ENCODE data around the gene LRRC4.

Gene LRRC4

DNA sequence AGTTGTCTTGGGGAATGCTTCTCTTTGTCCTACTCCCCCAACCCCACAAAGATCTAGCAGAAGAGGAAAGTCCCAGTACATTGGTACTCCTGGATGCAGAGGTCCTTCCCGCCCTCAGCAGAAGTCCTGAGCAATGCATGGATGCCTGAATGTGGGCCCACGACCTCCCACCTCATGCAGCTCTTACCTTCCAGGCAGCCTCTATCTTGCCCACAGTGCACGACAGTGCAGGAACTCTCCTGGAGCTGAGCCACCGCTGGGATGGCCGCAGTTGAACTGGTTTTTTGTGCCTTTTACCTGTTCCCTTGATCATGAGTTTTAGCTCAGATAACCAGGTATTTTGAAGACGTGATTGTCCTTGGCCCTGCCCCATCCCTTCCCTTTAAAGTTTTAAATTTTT lies 37.9 kb downstream of the LRRC4 start:
- no peak for DNase-seq
- Histone ChIP-seq H3K9me3 (ENCODE audit: severe bottlenecking) (no peaks in the 10 kb centered on the region), H3K4me3 (ENCODE audit: low read depth, low read length) (no peak overlapping the region), H3K27me3 (ENCODE audit: insufficient read depth, low read depth, severe bottlenecking) (no peaks in the 10 kb centered on the region), H3K27ac (no peak overlapping the region), H3K36me3 (peaks cover 10% of the 10 kb centered on the region)
- TF ChIP-seq, protein P1, sequence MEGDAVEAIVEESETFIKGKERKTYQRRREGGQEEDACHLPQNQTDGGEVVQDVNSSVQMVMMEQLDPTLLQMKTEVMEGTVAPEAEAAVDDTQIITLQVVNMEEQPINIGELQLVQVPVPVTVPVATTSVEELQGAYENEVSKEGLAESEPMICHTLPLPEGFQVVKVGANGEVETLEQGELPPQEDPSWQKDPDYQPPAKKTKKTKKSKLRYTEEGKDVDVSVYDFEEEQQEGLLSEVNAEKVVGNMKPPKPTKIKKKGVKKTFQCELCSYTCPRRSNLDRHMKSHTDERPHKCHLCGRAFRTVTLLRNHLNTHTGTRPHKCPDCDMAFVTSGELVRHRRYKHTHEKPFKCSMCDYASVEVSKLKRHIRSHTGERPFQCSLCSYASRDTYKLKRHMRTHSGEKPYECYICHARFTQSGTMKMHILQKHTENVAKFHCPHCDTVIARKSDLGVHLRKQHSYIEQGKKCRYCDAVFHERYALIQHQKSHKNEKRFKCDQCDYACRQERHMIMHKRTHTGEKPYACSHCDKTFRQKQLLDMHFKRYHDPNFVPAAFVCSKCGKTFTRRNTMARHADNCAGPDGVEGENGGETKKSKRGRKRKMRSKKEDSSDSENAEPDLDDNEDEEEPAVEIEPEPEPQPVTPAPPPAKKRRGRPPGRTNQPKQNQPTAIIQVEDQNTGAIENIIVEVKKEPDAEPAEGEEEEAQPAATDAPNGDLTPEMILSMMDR (IDR thresholded peaks at IDR 0.05; ENCODE audit: low read depth, low read length), result no peak

DNA sequence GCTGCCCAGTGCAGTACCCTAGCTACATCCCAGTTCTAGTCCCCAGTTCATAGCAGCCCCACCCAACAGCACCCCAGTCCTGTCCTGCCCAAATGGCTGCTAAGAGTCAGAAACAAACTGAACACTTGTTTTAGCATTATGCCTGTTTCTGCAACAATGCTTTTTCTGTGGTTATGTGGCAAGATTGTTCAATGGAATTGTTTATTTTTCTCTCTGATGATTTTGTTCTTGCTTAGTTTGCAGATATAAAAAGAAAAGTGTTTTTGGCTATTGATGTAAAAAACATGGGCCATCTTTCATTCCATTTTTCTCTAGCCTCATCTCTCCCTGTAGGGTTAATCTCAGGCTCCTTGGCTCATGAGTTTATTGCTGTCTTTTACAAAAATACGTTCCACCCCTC lies 42.5 kb downstream of the LRRC4 start:
- Histone ChIP-seq H3K27me3 (ENCODE audit: insufficient read depth, low read depth, severe bottlenecking) (no peaks in the 10 kb centered on the region), H3K4me3 (ENCODE audit: low read depth, low read length) (no peak overlapping the region), H3K27ac (no peak overlapping the region), H3K9me3 (ENCODE audit: severe bottlenecking) (no peaks in the 10 kb centered on the region), H3K36me3 (peaks cover 10% of the 10 kb centered on the region)
- TF ChIP-seq, protein P1 (IDR thresholded peaks at IDR 0.05; ENCODE audit: low read depth, low read length), result no peak
- DNase-seq, result no peak

DNA sequence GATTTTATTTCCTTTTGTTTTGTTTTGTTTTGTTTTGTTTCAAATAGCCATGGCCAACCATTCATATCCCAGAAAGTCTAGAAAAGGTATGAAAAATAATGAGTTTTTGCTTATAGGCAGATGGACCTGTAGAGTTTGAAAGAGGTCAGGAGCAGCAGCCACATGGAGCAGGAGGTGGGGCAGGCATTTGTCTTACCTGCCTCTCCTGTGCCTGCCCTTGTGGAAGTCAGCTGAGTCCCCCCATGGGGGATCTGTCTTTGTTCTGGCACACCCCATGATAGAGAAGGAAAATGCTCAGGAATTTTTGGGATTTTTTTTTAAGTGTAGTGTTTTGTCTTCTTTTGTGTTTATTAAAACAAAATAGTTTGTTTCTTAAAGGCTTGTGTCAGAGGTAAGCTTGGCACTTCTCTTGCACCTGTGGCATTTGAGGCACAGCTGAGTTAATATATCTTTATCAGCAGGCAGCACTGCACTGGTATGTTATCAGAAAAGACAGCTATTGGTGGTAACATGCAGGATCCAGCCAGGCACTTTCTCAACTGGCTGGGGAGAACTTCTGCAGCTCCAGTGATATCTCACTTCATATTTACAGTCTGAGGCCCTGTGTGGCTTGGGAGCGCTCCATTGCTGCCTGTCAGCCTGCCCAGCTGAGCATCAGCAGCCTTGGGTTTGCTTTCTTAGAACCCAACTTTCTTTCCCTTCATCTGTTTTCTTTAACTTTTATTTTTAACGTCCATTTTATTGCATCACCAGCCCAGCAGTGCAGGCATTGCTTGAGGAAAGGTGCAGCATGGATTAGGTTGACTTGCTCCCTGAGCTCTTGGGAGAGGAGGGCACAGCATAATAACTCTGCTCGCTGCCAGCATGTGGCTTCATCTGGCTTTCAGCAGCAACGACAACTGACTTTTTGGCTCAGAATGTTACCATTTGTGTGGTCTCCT lies 44.4 kb downstream of the LRRC4 start:
- TF ChIP-seq, protein P1 (IDR thresholded peaks at IDR 0.05; ENCODE audit: low read depth, low read length), result no peak
- Histone ChIP-seq H3K9me3 (ENCODE audit: severe bottlenecking) (no peaks in the 10 kb centered on the region), H3K27ac (no peak overlapping the region), H3K36me3 (no peaks in the 10 kb centered on the region; the same call in none of the 2 replicates), H3K4me3 (ENCODE audit: low read depth, low read length) (no peak overlapping the region), H3K27me3 (ENCODE audit: insufficient read depth, low read depth, severe bottlenecking) (no peaks in the 10 kb centered on the region)
- DNase-seq, result no peak

DNA sequence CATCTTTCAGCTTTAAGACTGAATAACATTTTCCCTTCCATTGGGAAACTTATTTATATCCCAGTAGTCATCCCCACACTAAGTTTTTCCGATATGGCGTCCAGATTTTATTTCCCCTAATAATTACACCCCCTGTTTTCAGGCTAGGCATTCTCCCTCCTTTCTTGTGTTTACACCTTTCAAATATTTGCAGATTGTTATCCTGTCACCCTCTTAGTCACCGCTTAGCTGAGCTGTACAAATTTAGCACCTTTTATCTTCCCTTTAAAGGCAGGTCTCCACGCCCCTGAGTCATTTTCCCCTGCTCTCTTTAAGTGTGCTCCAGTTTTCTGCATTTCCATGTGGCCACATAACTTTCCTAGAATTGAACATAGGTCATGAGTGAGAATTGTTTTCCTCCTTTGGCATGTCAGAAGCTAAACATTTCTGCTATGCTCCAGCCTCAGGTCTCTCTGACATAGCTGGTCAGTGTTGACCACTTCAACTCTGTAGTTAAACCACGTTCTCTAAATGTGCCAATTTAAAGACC lies 47.4 kb downstream of the LRRC4 start:
- DNase-seq, result no peak
- peaks cover 2% of the 10 kb centered on the region for H3K9me3 ChIP-seq (ENCODE audit: severe bottlenecking)
- H3K4me3 ChIP-seq (ENCODE audit: low read depth, low read length), result no peak overlapping the region
- no peak overlapping the region for H3K27ac ChIP-seq
- H3K27me3 ChIP-seq (ENCODE audit: insufficient read depth, low read depth, severe bottlenecking), result no peaks in the 10 kb centered on the region
- peaks cover 3% of the 10 kb centered on the region for H3K36me3 ChIP-seq
- TF ChIP-seq, protein P1 (IDR thresholded peaks at IDR 0.05; ENCODE audit: low read depth, low read length), result no peak

DNA sequence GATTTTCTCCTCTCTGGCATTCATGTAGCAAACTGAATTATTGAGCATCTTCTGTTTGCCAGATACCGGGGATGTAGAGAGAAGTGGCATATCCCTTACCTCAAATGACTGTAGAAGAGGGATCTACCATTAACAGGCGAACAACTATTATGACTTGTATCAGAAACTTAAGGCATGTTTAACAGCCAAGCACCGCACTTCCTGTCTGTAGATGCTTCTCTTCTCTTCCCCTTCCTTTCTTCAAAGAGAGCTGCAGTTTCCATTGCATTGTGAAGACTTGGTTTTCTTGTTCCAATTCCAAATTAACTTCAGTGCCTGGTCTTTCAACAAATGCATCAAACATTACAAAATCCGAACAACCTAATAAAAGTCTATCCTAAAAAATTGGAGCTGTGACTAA lies 49.3 kb downstream of the LRRC4 start:
- Histone ChIP-seq H3K36me3 (peaks cover 15% of the 10 kb centered on the region), H3K9me3 (ENCODE audit: severe bottlenecking) (peaks cover 9% of the 10 kb centered on the region), H3K27me3 (ENCODE audit: insufficient read depth, low read depth, severe bottlenecking) (no peaks in the 10 kb centered on the region), H3K27ac (no peak overlapping the region), H3K4me3 (ENCODE audit: low read depth, low read length) (no peak overlapping the region)
- no peak for DNase-seq
- TF ChIP-seq, protein P1 (IDR thresholded peaks at IDR 0.05; ENCODE audit: low read depth, low read length), result no peak
